Left forelimb (tissue), 1 donor: Measurements from ENCODE around the gene COL16A1.

ENCODE experiments used
- DNase-seq: peaks from one replicate; pipeline ENCODE4 v3.0.0-alpha.2; 2018; ENCODE audit warnings: low spot score

COL16A1 gene

DNA sequence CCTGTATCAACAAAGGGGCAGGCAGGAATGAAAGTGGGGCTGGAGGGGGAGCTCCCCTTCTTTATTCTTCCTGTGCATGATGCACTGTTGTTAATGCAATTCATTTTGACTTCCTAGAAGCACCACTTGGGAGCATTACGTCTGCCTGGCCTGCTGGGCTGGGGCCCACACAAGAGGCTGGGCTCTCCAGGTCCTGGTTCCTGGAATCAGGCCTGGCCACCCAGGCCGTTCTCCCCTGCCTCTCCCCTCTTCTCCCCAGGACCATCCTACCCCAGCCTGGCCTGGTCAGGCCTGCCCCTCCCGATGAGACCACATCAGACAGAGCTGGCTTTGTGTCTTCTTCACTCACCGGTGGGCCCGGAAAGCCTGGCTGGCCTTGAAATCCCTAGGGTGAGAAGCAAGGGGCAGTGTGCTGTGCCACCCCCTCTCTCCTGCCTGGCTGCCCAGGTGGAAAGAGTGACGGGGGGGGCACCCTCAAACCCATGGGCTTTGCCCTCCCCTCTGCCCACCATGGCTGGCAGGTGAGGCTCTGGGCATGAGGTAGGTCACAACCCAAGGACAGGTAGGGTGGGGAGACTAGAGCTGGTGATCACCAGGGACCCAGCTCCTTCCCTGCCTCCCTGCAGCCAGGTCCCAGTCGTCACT, 38.5 kb downstream of the COL16A1 start:
- DNase-seq, result no peak

DNA sequence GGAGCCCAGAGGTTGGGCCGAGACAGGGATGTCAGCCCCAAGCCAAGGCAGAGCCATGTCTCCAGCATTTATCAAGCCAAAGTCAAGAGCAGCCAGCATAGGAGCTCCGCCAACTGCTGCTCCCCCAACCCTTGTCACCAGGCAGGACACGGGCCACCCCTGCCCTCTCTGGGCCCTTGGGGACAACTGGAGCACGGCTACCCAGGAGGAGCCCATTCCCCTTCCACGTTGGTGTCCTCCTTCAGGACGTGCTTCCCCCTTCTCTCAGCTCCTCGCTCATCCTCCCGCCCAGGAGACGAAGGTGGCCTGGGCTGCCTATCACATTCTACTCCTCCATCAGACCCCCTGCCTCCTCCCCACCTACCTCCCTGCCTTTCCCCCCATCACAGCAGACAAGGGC, 39.3 kb downstream of the COL16A1 start:
- no peak for DNase-seq

DNA sequence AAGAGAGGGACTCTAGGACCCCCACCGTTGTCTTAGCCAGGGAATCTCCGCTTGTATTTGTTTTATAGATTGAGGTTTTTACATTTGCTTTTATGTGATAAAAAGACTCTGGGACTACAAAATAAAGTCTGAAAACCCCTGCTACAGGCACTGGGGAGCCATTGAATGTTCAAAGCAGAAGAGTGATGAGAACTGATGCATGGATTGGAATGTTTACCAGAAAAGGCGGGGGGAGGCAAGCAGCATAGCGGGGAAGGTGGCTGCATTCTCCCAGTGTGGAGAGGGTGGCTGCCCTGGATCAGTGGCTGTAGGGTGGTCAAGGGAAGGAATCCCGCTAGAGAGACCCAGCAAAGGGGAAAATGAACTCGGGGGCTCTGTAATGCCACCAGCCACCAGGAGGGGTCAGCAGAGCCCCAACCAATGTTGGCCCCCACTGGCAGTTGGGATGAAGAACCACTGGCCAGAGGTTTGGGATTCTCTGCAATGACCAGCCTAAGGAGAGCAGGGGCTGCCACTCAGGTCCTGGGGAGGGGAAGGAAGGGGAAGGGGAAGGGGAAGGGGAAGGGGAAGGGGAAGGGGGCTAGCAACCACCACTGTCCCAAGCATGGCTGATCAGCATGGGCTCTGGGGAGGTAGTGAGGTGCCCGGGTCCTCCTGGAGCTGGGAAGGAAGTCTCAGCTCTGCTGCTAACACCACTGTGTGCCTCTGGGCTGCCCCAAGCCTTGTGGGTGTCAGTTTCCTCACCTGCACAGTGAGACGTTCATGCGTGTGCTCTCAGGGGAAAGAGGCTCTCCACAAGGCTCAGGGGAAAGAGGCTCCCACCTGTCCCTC, 40.0 kb downstream of the COL16A1 start:
- DNase-seq, result peak; percentile 78

DNA sequence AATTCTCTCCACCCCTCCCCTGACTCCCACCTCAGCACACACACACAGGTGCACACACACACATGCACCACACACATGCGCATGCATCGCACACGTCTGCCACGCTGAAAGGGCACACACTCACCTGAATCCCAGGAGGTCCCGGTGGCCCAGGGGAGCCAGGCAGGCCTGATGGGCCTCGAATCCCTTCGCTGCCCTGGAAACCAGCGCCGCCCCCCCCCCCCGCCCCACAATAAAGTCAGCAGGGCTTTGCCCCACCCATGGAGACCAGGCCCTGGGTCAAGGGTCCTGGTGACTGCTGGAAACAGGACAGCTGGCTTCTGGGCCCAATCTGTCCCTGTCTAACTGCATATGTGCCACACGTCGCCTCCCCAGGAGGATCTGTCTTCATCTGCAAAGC, 41.4 kb downstream of the COL16A1 start:
- no peak for DNase-seq

DNA sequence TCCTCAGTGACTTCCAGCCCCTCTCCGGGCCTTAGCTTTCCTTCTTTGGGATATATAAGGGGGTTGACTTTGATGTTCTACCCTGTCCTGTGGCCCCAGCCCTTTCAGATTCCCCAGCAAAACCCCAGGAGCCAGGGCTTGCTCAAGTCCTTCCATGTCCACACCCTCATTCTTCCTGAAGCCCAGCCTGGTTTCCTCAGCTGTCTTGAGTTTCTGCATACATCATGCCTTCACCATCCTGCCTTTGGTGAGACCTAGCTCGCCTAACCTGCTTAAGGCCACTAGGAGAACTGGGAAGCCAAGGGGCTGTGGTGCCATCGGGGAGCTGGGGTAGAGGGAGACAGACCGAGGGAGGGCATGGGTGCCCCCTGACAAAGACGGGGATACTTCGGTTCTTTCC, 42.0 kb downstream of the COL16A1 start:
- DNase-seq, result no peak

DNA sequence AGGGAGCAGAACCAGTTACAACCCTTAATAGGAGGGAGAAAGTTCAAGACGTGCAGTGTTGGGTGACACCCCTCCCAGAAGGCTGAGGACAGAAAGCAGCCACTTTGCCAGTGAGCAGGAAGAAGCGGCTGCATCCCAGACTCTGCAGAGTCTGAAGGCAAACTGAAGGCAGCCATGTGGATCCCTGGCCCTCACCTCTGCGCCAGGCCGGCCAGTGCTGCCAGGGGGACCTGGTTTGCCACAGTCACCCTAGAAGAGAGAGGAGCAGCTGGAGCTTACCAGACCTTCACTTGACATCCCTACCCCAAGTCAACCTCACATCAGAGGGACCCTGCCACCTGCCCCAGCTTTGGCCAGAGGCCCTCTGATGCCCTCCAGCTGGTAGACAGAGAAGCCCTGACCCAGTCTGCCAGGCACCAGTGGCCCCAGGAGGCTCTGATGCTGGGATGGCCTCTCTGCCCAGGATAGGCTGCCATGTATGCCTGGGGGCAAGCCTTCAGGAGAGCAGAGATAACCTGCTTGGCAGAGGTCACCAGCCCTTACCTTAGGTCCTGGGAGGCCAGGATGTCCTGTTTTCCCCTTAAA, 42.9 kb downstream of the COL16A1 start:
- DNase-seq, result no peak

DNA sequence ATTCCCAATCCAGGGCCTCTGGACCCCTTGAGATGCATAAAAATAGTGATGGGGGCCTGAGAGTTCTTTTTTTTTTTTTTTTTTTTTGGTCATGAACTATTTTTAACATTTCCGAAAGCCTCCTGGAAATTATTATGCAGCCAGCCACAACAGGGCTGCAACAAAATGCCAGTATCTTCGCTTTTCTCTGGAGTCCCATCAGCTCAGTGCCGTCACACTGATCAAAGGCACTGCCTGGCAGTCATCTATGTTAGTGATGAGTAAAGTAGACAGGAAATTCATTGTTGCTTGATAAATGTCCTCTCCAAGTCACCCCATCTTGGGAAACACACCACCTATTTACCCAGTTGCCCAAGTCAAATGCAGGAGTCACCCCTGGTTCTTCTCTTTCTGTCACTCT, 43.9 kb downstream of the COL16A1 start:
- no peak for DNase-seq

DNA sequence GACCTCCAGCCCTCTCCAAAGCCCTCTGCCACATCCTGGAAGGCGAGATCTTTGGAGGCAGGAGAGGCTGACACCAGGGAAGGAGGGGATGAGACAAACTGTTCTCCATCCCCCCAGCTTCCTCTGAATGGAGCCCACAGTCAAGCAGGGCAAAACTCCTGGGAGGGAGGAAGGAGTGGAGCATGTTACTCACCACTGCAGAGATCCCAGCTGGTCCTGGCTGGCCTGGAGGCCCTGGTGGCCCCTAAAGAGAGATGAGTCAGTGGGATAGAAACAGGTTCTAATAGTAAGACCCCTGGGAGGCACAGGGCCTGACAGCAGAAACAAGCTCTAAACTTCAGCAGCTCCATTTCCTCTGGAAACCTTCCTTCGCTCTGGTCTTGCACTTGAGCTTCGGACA, 45.1 kb downstream of the COL16A1 start:
- DNase-seq, result no peak

DNA sequence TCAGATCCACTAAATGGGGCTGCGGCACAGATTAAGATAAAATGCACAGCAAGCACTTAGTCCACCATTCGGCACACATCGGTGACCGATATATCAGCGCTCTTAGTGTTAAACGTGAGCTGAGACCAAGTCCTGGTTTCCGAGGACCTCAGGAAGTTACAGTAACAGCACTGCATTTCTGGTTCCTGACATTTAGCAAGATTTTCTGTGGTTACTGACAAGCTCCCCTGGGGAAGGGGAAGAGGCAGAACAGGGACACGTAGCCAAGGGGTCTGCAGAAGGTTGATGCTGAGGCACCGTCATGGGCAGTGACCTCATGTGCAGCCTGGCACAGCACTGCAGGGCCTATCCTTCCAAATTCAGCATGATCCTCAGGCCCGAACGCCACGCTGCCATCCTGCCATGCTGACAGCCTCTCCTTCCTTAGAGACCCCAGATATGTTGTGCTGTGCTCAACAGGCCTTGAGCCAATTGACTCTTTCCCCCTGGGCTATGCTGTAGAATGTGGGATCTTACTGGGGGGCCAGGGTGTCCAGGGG, 45.8 kb downstream of the COL16A1 start:
- DNase-seq, result no peak

DNA sequence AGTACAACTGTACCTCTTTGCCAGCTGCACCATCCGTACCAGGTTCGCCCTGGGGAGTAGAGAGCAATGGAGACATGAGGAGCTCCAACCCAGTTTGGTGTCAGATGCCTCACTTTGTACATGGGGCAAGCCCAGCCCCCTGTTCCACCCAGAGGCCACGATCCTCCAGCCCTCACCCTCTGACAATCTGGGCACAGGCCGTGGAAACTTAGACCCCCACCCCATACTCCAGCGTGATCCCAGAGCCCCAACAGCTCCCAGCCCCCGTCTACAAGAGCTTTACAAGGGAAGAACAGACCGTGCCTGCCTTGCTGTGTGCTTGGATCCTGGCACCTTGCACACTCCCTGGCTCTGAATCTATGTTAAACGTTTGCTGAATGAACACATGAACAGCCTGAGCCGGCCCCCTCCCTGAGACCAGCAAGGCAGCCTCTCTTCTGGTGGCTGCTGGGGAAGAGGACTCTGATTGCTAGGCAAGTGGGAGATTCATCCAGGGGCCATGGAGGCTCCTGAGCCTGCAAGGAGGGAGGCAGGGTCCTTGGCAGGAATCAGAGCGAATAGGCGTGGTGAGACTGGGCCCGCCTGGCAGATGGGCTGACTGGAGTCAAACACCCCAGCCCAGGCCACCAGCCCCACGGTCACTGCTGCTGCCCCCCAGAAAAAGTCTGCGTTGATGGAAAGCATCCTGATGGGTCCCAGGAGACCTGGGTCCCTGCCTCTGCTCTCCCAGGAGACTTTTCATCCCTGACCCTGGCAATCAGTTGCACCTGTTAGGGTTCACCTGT, 46.6 kb downstream of the COL16A1 start:
- DNase-seq, result no peak

DNA sequence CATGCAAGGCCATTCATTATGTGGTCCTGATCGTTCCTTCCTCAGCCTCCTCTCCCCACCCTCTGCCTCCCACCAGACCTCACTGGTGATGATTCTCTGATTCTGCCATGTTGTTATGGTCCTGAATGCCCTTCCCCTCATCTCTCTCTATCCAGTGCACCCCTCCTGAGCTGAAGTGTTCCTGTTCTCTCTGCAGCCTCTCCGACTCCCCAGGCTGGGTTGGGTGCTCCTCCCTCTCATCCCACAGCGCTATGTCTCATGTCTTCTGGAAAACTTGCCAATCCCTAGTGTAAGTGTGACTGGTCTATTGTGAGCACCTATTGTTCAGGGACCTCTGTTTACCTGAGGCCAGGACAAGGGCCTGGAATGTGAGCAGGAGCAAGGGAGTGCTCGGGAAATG, 48.1 kb downstream of the COL16A1 start:
- DNase-seq, result no peak

DNA sequence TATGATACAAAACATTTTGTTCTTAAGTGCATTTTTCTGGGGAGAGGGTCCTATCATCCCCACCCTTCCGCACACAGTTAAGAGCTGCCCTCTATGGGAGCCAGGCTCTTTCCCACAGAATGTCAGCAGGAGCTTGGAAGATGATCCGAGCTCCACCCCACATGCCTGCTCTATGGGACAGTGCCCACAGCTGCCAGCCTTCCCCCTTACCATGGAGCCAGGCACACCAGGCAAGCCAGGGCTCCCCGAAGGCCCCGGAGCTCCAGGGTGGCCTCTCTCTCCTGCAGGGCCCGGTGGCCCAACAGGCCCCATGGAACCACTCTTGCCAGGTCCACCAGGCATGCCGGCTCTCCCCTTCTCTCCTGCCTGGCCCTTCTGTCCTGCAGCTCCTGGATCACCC, 48.7 kb downstream of the COL16A1 start:
- no peak for DNase-seq

DNA sequence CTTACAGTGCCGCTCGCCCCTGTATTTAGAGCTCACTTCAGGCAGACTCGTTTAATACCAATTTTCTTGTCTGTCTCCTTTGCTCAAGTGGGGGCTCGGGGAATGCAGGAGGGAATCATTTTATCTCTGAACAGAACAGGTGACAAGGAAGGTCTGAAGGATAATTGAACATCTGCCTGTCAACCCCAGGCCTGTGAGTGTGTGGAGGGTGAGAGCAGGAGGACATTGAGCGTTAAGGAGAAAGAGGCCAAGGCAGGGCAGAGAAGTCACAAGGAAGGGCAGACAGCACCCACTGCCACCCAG, 49.4 kb downstream of the COL16A1 start:
- no peak for DNase-seq

DNA sequence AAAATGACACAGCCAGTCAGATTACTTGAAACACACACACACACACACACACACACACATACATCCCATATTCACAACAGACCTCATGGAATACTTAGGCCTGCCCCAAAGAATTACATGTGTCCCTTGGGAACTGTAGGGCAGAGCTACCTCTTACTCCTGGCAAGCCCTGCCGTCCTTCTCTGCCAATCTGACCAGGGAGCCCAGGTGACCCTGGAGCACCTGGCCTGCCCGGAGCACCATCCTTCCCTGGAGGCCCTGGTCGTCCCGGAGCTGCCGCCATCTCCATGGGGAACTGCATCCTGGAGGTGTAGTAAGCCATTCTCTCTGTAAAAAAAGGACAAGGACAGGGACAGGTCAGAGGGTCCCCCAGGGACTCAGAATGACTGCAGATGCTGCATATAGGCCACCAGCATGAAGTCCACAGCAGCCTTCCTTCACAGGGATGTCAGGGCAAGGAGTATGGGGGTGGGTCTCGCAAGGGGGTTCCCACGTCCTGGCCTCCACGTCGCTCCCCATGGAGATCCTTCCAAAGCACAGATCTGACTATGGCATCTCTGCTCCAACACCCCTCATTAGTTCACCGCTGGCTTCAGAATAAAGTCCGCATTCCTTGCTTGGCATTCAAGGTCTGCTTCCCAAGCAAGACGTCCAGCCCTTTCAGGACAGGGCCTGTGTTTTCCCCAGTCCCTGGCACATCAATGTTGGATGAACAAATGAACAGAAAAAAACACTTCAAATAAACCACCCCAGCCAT, 49.9 kb downstream of the COL16A1 start:
- DNase-seq, result no peak

DNA sequence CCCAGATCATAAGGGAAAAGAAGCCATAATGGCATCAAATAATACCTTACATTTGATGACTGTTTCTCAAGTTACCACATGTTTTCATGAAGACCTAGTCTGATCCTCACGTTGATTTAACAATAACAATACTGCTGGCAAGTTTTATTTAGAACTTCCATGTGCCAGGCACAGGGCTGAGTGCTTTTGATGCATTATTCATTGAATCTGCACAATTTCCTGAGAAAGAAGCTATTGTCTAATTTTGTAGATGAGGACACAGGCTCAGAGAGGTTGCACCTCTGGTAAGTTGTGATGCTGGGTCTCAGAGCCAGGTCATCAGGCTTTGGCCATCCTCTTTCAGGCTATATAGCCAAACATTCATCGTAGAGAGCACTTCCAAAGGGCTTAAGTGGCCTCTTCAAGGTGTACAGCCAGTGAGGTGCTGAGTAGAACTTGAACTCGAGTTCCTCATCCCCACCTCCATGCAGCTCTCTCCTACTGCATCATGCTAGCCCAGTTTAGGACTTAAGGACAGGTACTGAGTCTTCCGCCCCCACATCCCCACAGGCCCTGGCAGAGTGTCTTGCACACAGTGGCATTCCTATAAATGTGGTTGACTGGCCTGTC, 50.8 kb downstream of the COL16A1 start:
- DNase-seq, result no peak

DNA sequence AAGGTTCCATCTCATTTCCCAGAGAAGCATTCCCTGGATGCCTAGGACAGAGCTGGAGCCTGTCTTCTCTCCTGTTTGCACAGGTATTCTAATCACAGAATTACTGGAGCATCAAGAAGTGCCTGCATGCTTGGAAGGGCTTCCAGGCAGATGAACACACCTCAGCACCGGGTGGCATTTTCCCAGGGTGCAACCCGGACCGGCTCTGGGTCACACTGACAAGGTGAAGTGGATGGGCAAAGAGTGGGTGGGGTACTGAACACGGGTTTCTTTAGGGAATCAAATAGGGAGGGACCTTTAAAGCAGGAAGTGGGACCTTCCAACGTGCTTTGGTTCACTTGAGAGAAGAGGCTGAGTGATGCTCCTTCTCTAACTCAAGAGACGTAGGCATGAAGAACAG, 52.1 kb downstream of the COL16A1 start:
- no peak for DNase-seq

DNA sequence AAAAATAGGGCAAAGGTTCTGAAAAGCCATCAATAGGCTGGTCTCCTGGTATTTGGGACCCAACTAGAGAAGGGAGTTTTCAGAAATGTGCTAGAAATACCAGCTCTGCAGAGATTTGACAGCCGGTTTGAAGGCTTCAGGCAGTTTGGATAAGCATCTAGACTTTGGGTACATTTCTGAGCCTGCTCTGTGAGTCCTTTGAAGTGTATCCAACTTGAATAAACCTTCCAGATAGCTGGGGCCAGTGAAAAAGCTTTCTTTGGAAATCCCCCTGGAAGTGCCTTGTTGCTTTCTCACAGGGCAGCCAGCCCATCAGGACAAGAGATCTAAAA, 52.8 kb downstream of the COL16A1 start:
- DNase-seq, result no peak

DNA sequence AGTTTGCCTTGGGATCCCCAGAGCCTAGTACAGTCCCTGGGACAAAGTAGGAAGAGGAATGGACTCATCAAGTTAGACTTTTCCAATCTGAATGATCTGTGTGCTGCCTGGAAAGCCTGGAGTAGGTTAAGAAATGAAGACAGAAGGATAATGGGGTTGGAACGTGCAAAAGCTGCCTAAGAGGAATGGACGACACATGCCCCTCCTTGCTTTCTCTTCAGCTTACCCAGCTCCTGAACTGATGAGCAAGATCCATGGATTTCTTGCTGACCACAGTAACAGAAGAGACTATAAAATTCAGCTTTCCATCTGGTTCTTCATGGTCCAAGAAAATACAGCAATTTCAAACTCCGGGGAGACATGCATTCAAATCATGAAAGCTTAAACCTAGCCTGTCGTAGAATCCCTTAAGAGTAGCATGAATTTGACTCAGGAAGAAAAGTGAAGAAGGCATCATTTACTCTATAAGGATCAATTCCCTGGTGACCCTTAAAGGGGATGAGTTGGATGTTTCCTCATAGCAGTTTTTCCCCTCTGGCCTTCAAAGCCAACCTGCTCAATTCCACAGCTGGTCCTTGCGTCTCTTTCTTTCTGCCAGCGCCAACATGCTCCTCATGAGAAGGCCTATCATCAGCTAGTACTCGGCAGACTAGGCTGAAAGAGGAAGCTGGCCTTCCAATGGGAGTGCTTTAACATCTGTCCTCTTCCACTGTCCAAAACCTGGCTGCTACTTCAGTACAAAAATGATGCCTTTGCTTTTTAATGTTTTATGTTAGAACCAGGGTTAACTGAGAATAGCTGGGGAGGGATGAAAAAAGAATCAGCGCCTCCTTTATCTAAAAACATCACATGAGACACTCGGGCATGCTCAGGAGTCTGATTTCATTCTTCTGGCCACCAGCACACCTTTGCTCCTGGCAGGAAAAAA, 53.4 kb downstream of the COL16A1 start:
- DNase-seq, result no peak

DNA sequence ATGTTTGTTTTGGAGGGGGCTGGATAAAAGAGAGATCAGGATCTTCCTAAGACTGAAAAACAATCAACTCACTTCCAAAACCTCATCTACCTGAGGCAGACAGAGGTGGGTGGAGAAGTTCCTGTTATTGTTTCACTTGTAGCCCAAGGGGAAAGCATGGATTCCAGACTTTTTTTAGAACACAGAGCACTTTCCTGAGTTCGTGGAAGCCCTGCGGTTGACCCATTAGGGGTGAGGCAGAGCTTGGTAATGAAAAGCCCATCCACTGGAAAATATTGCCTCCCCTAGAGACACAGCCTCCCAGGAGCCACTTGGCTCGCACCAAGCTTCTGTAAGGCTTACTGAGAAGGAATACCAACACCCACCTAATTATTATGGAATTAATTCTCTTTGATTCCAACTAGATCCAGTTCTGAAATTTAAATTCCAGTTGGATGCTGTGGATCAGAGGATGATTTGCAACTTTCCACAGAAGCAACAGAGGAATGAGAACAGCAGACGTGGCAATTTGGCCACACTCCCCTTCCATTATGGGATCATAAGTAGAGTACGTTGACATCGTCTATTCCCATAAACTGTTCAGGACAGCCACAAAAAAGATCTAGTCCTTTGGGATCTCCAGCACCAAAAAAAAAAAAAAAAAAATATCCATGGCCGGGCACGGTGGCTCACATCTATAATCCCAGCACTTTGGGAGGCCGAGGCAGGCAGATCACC, 55.0 kb downstream of the COL16A1 start:
- DNase-seq, result no peak

DNA sequence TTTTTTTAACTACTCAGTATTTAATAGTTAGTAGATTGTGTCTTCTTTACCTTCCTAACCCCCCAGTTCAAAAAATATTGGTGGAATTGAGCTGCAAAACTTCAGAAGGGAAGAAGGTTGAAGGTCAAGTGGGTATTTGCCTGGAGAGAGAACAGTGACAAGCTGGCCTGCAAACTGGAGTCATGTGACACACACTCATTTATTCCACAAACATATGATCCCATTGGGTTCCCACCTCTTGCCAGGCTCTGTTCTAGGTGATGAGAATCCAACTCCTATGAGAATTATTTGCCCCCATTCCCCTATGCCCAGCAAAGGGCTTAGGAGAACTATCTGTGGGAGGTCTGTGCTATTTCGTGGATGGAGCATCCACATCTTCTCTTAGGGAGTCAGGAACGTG, 55.6 kb downstream of the COL16A1 start:
- no peak for DNase-seq
